Measurements from ENCODE around the gene KSR2. TPM values are rescaled to one million over a fixed set of nuclear protein-coding genes. Genes with fewer than 3 reads are reported as not detected.

Gene KSR2
- total and polyA plus RNA-seq, 2 donors from 2014 or later = 0.34 to 2.9 TPM

GRCh38 chr12:117404203-117404853 lies 564.5 kb downstream of the KSR2 start:
- peaks cover 0 to 4% (median 4%) of the 10 kb centered on the region in 3 donors for H3K4me1 ChIP-seq (ENCODE audit: control insufficient read depth in 2 of 3, insufficient read depth in 2 of 3, low read depth in 1 of 3, low read length in 3 of 3)
- H3K9me3 ChIP-seq (ENCODE audit: control insufficient read depth in 2 of 3, insufficient read depth in 1 of 3, low read length in 3 of 3) = peaks cover 0 to 3% (median 0%) of the 10 kb centered on the region in 3 donors
- intact Hi-C loops (cut with DNase I) = no loop called here
- H3K36me3 ChIP-seq (ENCODE audit: control insufficient read depth in 2 of 3, insufficient read depth in 3 of 3, low read length in 3 of 3) = no peaks in the 10 kb centered on the region
- DNase-seq = no peak
- H3K9ac ChIP-seq (ENCODE audit: low read length in 3 of 3) = no peak overlapping the region
- no peaks in the 10 kb centered on the region for H3K27me3 ChIP-seq (ENCODE audit: control insufficient read depth, insufficient read depth, low read length)
- no peak overlapping the region for H3K27ac ChIP-seq (ENCODE audit: low read depth in 2 of 2, low read length in 2 of 2)
- H3K4me3 ChIP-seq (ENCODE audit: low read length in 3 of 3) = no peak overlapping the region
- no peak for FAIRE-seq
- no peak for TF ChIP-seq CTCF (IDR thresholded peaks at IDR 0.05; ENCODE audit: borderline replicate concordance, extremely low read depth, insufficient read depth)

- H3K4me1 ChIP-seq (ENCODE audit: control insufficient read depth in 2 of 3, insufficient read depth in 2 of 3, low read depth in 1 of 3, low read length in 3 of 3) = peaks cover 0 to 4% (median 4%) of the 10 kb centered on the region in 3 donors
These were observed 565.1 kb downstream of the KSR2 start for GRCh38 chr12:117403586-117404139.

More at GRCh38 chr12:117403586-117404139, 565.1 kb downstream of the KSR2 start:
- intact Hi-C loops (cut with DNase I) = no loop called here
- no peak for TF ChIP-seq CTCF (IDR thresholded peaks at IDR 0.05; ENCODE audit: borderline replicate concordance, extremely low read depth, insufficient read depth)
- Histone ChIP-seq H3K9ac (ENCODE audit: low read length in 3 of 3) (no peak overlapping the region), H3K4me3 (ENCODE audit: low read length in 3 of 3) (no peak overlapping the region), H3K36me3 (ENCODE audit: control insufficient read depth in 2 of 3, insufficient read depth in 3 of 3, low read length in 3 of 3) (no peaks in the 10 kb centered on the region), H3K27ac (ENCODE audit: low read depth in 2 of 2, low read length in 2 of 2) (no peak overlapping the region), H3K9me3 (ENCODE audit: control insufficient read depth in 2 of 3, insufficient read depth in 1 of 3, low read length in 3 of 3) (peaks cover 0 to 3% (median 0%) of the 10 kb centered on the region in 3 donors), H3K27me3 (ENCODE audit: control insufficient read depth, insufficient read depth, low read length) (no peaks in the 10 kb centered on the region)
- FAIRE-seq (no peak), DNase-seq (no peak)

Other genes with a start within 250 kb of the KSR2 start
- gene RFC5, start 47.7 kb upstream of the KSR2 start, total RNA-seq = 13.0 TPM
- 7.0 TPM for gene RFC5, start 47.7 kb upstream of the KSR2 start, polyA plus RNA-seq (ENCODE audit: insufficient read depth, low read depth, low replicate concordance)
- 72.5 TPM for gene WSB2, start 92.2 kb upstream of the KSR2 start, total RNA-seq
- 48.8 TPM for gene WSB2, start 92.2 kb upstream of the KSR2 start, polyA plus RNA-seq (ENCODE audit: insufficient read depth, low read depth, low replicate concordance)
- gene VSIG10, start 135.0 kb upstream of the KSR2 start, total RNA-seq = 26.1 TPM
- 15.8 TPM for gene VSIG10, start 135.0 kb upstream of the KSR2 start, polyA plus RNA-seq (ENCODE audit: insufficient read depth, low read depth, low replicate concordance)
- 321 TPM for gene PEBP1, start 167.1 kb upstream of the KSR2 start, total RNA-seq
- gene PEBP1, start 167.1 kb upstream of the KSR2 start, polyA plus RNA-seq (ENCODE audit: insufficient read depth, low read depth, low replicate concordance) = 1,168 TPM